Measurements from ENCODE around the gene HSPA13. TPM values are rescaled to one million over a fixed set of nuclear protein-coding genes. Genes with fewer than 3 reads are reported as not detected.

Gene HSPA13
- polyA plus RNA-seq, 1 of the 3 experiments (the other 2 are of a cell fraction), result 10.5 TPM

- Histone ChIP-seq H3K9me3 (no peaks in the 10 kb centered on the region), H3K9me2 (no peaks in the 10 kb centered on the region), H3K4me1 (ENCODE audit: control insufficient read depth in 1 of 2, insufficient read depth in 2 of 2, low read depth in 1 of 2, low read length in 1 of 2) (no peaks in the 10 kb centered on the region), H2AFZ (ENCODE audit: low read depth) (no peak overlapping the region), H3K79me2 (ENCODE audit: insufficient read depth) (no peaks in the 10 kb centered on the region), H3K27me3 (ENCODE audit: insufficient read depth) (no peaks in the 10 kb centered on the region), H3K4me3 (ENCODE audit: low read depth in 2 of 2, low read length in 1 of 2) (no peak overlapping the region), H3K27ac (ENCODE audit: low read depth in 2 of 2, low read length in 1 of 2) (no peak overlapping the region), H3K9ac (no peak overlapping the region), H3F3A (replicated peaks; ENCODE audit: insufficient read depth) (no peaks in the 10 kb centered on the region), H3K36me3 (replicated peaks in 1 of 2; ENCODE audit: control insufficient read depth in 1 of 2, insufficient read depth in 2 of 2, low read length in 1 of 2) (no peaks in the 10 kb centered on the region), H4K20me1 (ENCODE audit: insufficient read depth) (no peaks in the 10 kb centered on the region), H3K4me2 (no peak overlapping the region)
- POLR2A ChIA-PET, result no interaction called here
- 0% methylated on average over 2 of the region's 2 CpGs for WGBS (ENCODE audit: low lambda C conversion rate)
- CTCF ChIA-PET, result no interaction called here
- no peak for TF ChIP-seq GABPA (IDR thresholded peaks at IDR 0.05; ENCODE audit: low read depth)
- no peak for TF ChIP-seq RFX5 (IDR thresholded peaks at IDR 0.05; ENCODE audit: low read length)
- TF ChIP-seq ZBTB33 (IDR thresholded peaks at IDR 0.05; ENCODE audit: borderline replicate concordance, low read depth), result no peak
- TF ChIP-seq CHD2 (IDR thresholded peaks at IDR 0.05; ENCODE audit: low read length, partially characterized antibody), result no peak
- TF ChIP-seq RAD21 (IDR thresholded peaks at IDR 0.05; ENCODE audit: low read length), result no peak
- no peak for TF ChIP-seq NRF1 (IDR thresholded peaks at IDR 0.05; ENCODE audit: low read depth, low read length)
- TF ChIP-seq TEAD4 (IDR thresholded peaks at IDR 0.05; ENCODE audit: borderline replicate concordance, insufficient read depth), result no peak
- DNase-seq, result no peak
These were observed 36.0 kb upstream of the HSPA13 start for GRCh38 chr21:14418920-14419319.

- no peaks in the 10 kb centered on the region for H3K79me2 ChIP-seq (ENCODE audit: insufficient read depth)
These were observed 32.1 kb upstream of the HSPA13 start for GRCh38 chr21:14414932-14415508.

More at GRCh38 chr21:14414932-14415508, 32.1 kb upstream of the HSPA13 start:
- ChIA-PET CTCF (interaction anchor here (1.2 kb wide), 1 partner anchor 11 kb away, joined by 5 read pairs; no protein-coding TSS in a partner anchor), POLR2A (no interaction called here)
- TF ChIP-seq MAX (IDR thresholded peaks at IDR 0.05; ENCODE audit: low read depth) (no peak), RXRA (IDR thresholded peaks at IDR 0.05; ENCODE audit: borderline replicate concordance, low read depth) (no peak), NRF1 (IDR thresholded peaks at IDR 0.05; ENCODE audit: low read depth, low read length) (no peak), IRF3 (IDR thresholded peaks at IDR 0.05; ENCODE audit: low read depth, low read length) (no peak), FOXM1 (IDR thresholded peaks at IDR 0.05; ENCODE audit: low read depth) (no peak), USF1 (IDR thresholded peaks at IDR 0.05; ENCODE audit: borderline replicate concordance, low read depth) (no peak), GATA2 (CRISPR knock-in tag; IDR thresholded peaks at IDR 0.05) (no peak), FOSL2 (IDR thresholded peaks at IDR 0.05; ENCODE audit: borderline replicate concordance, low read depth) (no peak), MXI1 (IDR thresholded peaks at IDR 0.05; ENCODE audit: low read depth, low read length) (no peak), SMC3 (IDR thresholded peaks at IDR 0.05; ENCODE audit: low read depth, low read length) (no peak), TCF12 (IDR thresholded peaks at IDR 0.05) (no peak), ELF1 (IDR thresholded peaks at IDR 0.05) (no peak), FOXJ3 (CRISPR knock-in tag; IDR thresholded peaks at IDR 0.05) (no peak), YY1 (IDR thresholded peaks at IDR 0.05; ENCODE audit: low read depth) (no peak), CTCF (IDR thresholded peaks at IDR 0.05) (no peak), CHD2 (IDR thresholded peaks at IDR 0.05; ENCODE audit: low read length, partially characterized antibody) (no peak), EZH2phosphoT487 (IDR thresholded peaks at IDR 0.05; ENCODE audit: borderline replicate concordance, low read depth) (no peak)
- no peak overlapping the region for H3K4me3 ChIP-seq (ENCODE audit: low read depth in 2 of 2, low read length in 1 of 2)
- H3K27ac ChIP-seq (ENCODE audit: low read depth in 2 of 2, low read length in 1 of 2), result no peak overlapping the region
- H3K9me2 ChIP-seq, result no peaks in the 10 kb centered on the region
- no peak overlapping the region for H3K9ac ChIP-seq
- no peaks in the 10 kb centered on the region for H3K9me3 ChIP-seq
- no peaks in the 10 kb centered on the region for H4K20me1 ChIP-seq (ENCODE audit: insufficient read depth)
- H3K4me1 ChIP-seq (ENCODE audit: control insufficient read depth in 1 of 2, insufficient read depth in 2 of 2, low read depth in 1 of 2, low read length in 1 of 2), result no peaks in the 10 kb centered on the region
- no peaks in the 10 kb centered on the region for H3K27me3 ChIP-seq (ENCODE audit: insufficient read depth)
- H2AFZ ChIP-seq (ENCODE audit: low read depth), result no peak overlapping the region
- DNase-seq, result no peak
- no peak overlapping the region for H3K4me2 ChIP-seq
- no peaks in the 10 kb centered on the region for H3F3A ChIP-seq (replicated peaks; ENCODE audit: insufficient read depth)
- WGBS (ENCODE audit: low lambda C conversion rate), result 12% methylated on average over 2 of the region's 2 CpGs
- H3K36me3 ChIP-seq (replicated peaks in 1 of 2; ENCODE audit: control insufficient read depth in 1 of 2, insufficient read depth in 2 of 2, low read length in 1 of 2), result no peaks in the 10 kb centered on the region
